Middle frontal gyrus (tissue), 1 donor: Measurements from ENCODE around the gene TMEM187.

Experiments used
- DNase-seq: peaks from one replicate; pipeline ENCODE4 v3.0.0-alpha.2; 2015; ENCODE audit warnings: low spot score; ENCODE audit errors: extremely low spot score

The TMEM187 gene

DNA sequence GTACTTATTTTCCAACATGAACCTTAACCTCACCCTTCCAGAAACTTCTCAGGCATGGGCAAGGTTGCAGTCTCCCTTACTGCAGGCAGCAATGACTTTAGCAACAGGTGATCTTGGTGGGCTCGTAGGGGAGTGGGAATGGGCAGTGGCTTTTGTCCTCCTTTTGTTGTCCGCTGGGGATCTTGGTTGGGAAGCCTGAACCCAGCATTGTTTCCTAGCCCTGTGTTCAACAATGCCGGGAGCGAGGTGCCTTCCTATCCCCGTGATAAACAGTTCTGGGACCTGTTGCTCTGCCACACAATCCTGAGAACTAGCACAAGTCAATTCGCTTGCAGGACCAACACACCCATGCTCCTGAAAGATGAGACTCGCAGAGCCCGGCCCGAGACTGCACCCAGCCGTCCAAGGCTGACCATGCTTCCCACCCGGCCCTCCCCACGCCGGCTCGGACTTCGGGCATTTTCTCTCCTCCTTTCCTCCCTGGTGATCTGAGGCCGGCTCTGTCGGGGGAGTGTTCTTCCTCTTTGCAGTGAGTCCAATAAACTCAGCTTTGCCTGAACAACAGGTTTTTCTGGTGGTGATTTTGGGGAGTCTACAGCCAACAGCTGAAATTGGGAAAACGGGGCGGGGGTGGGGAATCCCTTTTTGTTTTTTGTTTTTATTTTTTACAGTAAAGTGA lies 26.9 kb downstream of the TMEM187 start:
- DNase-seq, result no peak

- no peak for DNase-seq
These were observed 27.5 kb downstream of the TMEM187 start for GRCh38 chrX:154000051-154000450.

DNA sequence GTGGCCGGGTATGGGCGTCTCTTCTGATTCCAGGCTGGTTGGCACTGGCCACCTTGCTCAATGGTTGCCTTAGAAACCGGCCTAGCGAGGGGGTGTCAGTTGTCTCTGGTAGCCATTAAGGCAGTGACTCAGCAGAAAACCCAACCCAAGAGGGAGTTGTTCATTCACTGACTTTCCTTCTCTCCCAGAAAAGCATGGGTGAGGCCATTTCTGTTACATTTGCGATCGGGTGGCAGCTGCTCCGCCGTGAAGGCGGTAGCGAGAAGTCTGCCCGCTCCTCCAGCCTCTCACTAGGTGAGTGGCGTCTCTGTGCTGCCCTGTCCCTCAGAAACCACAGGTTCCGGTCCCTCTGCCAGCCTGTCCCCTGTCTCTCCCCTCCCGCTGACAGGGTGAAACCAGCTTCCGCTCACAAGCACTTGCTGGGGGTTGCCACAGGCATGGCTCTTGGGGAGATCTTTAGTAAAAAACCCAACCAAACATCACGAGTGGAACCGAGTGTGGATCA lies 29.7 kb downstream of the TMEM187 start:
- DNase-seq, result peak; percentile 38

DNA sequence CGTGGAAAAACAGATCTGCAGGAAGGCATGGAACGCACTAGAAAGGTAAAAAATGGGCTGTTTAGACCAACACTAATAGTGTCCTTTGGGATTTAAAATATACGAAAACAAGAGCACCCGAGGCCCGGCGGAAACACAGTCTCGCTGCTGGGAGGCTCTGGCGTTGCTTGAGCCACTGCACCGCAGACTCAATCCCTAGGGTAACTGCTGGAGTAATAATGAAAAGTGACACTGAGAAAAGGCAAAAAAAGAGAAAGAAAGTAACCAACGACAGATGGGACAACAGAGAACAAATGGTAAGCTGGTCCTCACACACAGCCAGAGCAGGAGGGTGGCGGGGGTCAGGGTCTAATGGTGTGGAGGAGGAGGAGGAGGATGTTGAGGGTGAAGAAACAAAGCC lies 31.8 kb downstream of the TMEM187 start:
- no peak for DNase-seq

GRCh38 chrX:154006947-154007346 lies 34.4 kb downstream of the TMEM187 start:
- DNase-seq, result no peak

- DNase-seq, result no peak
These were observed 36.0 kb downstream of the TMEM187 start for GRCh38 chrX:154008521-154008920.

DNA sequence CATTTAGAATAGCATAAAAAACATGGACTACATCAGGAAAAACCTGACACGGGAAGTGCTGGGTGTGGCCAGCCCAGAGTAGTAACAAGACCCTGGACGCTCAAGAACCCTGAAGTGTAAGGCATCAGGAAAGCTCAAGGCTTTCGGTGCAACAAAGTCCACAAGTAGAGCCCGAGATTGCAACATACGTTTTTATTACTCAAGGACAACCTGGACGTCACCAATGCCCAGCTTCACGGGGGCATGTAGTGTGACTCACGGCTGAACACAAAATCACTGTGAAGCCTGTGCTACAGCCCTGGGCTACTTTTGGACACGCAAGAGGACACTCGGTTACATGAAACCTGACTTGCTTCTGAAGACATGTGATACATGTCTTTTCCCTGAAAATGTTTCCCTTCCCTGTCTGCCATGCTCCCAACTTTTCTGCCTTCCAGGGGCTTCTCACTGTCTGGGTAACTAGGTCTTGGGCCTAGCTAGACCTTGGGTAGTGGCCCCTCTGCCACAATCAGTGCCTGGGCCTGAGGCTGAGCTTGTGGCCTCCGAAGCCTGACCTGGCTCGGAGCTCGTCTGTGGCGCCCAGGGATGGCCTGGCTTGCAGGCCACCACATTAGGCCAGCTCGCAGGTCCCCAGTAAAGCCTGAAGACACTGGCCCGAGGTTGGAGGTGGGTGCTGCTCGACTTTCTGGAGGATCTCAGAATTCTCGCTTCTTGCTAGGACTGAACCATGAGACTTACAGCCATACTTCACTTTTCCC lies 38.0 kb downstream of the TMEM187 start:
- DNase-seq, result no peak

- no peak for DNase-seq
These were observed 39.1 kb downstream of the TMEM187 start for GRCh38 chrX:154011376-154012335.

- no peak for DNase-seq
These were observed 39.9 kb downstream of the TMEM187 start for GRCh38 chrX:154012336-154012991.

GRCh38 chrX:154013001-154013421 lies 40.5 kb downstream of the TMEM187 start:
- DNase-seq, result no peak

- no peak for DNase-seq
These were observed 41.2 kb downstream of the TMEM187 start for GRCh38 chrX:154013614-154014360.

GRCh38 chrX:154014429-154015380 lies 42.2 kb downstream of the TMEM187 start:
- DNase-seq, result no peak

- no peak for DNase-seq
These were observed 43.2 kb downstream of the TMEM187 start for GRCh38 chrX:154015581-154016264.

GRCh38 chrX:154016366-154017076 lies 44.0 kb downstream of the TMEM187 start:
- DNase-seq, result no peak

DNA sequence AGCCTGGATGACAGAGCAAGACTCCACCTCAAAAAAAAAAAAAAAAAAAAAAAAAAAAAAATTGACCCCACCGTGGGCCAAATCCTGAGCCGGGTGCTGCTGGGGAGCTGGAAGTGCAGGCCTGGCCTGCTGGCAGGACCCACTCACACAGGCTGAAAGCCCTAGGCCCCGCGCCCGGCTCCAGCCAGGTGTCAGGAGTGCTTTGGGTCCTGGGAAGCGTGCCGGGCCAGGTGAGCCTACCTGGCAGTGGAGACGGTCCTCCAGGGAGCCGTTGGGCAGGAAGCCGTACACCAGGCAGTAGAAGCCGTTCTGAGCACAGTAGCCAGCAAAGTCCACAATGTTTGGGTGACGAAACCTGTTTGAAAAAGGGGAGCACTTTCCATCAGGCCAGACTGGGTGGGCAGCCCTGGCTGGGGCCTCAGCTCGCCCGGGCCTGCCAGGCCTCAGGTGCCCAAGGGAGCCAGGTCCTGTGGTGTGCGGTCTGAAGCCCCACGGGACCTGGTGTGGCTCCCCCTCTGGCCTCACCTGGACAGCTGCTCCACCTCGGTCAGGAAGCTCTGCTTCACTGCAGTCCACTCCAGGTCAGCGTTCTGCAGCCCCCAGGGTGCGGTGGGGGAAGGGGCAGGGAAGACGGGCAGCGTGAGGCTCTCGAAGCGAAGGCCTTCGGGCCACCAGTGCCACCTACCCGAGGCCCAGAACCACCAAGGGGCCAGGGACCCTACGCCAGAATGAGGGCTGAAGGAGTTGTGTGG lies 45.4 kb downstream of the TMEM187 start:
- no peak for DNase-seq

- DNase-seq, result no peak
These were observed 46.0 kb downstream of the TMEM187 start for GRCh38 chrX:154018518-154019060.

GRCh38 chrX:154019061-154019621 lies 46.6 kb downstream of the TMEM187 start:
- no peak for DNase-seq
